ENCODE data around the gene SEMA4D.

DNA sequence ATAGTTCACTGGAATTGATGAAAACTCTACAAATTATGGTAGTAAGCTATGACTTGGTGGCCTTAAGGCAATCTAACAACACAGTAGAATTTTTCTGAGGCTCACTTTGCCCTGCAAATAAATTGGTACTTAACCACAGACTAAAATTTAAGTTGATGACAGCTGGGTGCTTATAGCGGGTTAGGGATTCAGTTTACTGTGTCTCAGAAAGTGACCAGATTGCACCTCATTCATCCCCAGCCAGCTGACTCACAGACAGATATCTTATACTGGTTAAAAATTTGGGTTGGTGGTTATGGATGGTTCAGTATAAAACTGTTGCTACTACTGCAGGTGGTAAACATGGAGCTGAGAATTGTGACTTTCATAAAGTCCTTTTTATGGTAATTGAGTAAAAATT lies 184.1 kb downstream of the SEMA4D start:
- TF ChIP-seq YY1 (IDR thresholded peaks at IDR 0.05; ENCODE audit: insufficient read depth, insufficient read length), result no peak
- no peak for TF ChIP-seq SUZ12 (IDR thresholded peaks at IDR 0.05; ENCODE audit: extremely low read depth, insufficient read depth, insufficient read length)
- TF ChIP-seq ZNF274 (IDR thresholded peaks at IDR 0.05; ENCODE audit: low read depth, low read length), result no peak

Measured in NT2/D1 (cell line).